Measurements from ENCODE around the gene SOCS2. TPM values are rescaled to one million over a fixed set of nuclear protein-coding genes. Genes with fewer than 3 reads are reported as not detected.

Gene SOCS2
- 10 to 100 TPM; 10.4 to 46.7 (median 26.5) TPM for total RNA-seq

GRCh38 chr12:93571925-93572711 lies at the start of gene SOCS2:
Gene SOCS2 (plus strand): TSS chr12:93572675. CDS start chr12:93572898, 223 bp downstream.
- H3K36me3 ChIP-seq = peaks cover 0 to 16% (median 14%) of the 10 kb centered on the region in 4 donors
- TF ChIP-seq EP300 (IDR thresholded peaks at IDR 0.05) (no peak), POLR2AphosphoS5 (IDR thresholded peaks at IDR 0.05) (no peak), POLR2A (IDR thresholded peaks at IDR 0.05; ENCODE audit: low read depth) (no peak), CTCF (IDR thresholded peaks at IDR 0.05) (no peak)
- WGBS = 3% methylated on average over 19 of the region's 59 CpGs

GRCh38 chr12:93524386-93525133 lies 47.9 kb upstream of the SOCS2 start:
- Histone ChIP-seq H3K36me3 (no peaks in the 10 kb centered on the region), H3K4me3 (no peak overlapping the region), H3K27ac (replicated peaks in 1 of 4) (no peak overlapping the region), H3K27me3 (peaks cover 0 to 3% (median 0%) of the 10 kb centered on the region in 4 donors), H3K4me1 (no peaks in the 10 kb centered on the region), H3K9me3 (no peaks in the 10 kb centered on the region)
- DNase-seq (ENCODE audit: extremely low spot score) = peak; percentile 14
- 81% methylated on average over 10 of the region's 10 CpGs for WGBS
- intact Hi-C loops (cut with DNase I) = no loop called here
- no peak for TF ChIP-seq CTCF (IDR thresholded peaks at IDR 0.05)
- no peak for TF ChIP-seq POLR2AphosphoS5 (IDR thresholded peaks at IDR 0.05)
- no peak for TF ChIP-seq EP300 (IDR thresholded peaks at IDR 0.05)

More at GRCh38 chr12:93571925-93572711, at the start of gene SOCS2:
- peak within 1 kb of the TSS; percentile 71 to 90 (median 78) for H3K4me3 ChIP-seq
- no peaks in the 10 kb centered on the region for H3K9me3 ChIP-seq
- H3K27ac ChIP-seq (replicated peaks in 1 of 4) = peak within 1 kb of the TSS; percentile 91 to 95 (median 92)
- H3K27me3 ChIP-seq = peaks cover 0 to 16% (median 0%) of the 10 kb centered on the region in 4 donors
- intact Hi-C loops (cut with DNase I) = loop anchor here (2.0 to 5.0 kb wide), 4 partner anchors 105 to 270 kb away; partner anchors contain the start of gene CRADD
- H3K4me1 ChIP-seq = peaks cover 3 to 54% (median 28%) of the 10 kb centered on the region in 4 donors
- no peak for DNase-seq (ENCODE audit: extremely low spot score)

- Histone ChIP-seq H3K27ac (replicated peaks in 1 of 4) (no peak overlapping the region), H3K27me3 (peaks cover 0 to 3% (median 0%) of the 10 kb centered on the region in 4 donors), H3K4me1 (no peaks in the 10 kb centered on the region), H3K4me3 (no peak overlapping the region), H3K9me3 (no peaks in the 10 kb centered on the region), H3K36me3 (no peaks in the 10 kb centered on the region)
- peak; percentile 12 for DNase-seq (ENCODE audit: extremely low spot score)
- intact Hi-C loops (cut with DNase I) = no loop called here
- TF ChIP-seq POLR2A (IDR thresholded peaks at IDR 0.05; ENCODE audit: low read depth) (no peak), CTCF (IDR thresholded peaks at IDR 0.05) (no peak), EP300 (IDR thresholded peaks at IDR 0.05) (no peak)
- 49% methylated on average over 4 of the region's 4 CpGs for WGBS
Measured at GRCh38 chr12:93526786-93527428, 45.6 kb upstream of the SOCS2 start.

- Histone ChIP-seq H3K4me3 (no peak overlapping the region), H3K36me3 (no peaks in the 10 kb centered on the region), H3K9me3 (no peaks in the 10 kb centered on the region), H3K27ac (replicated peaks in 1 of 4) (no peak overlapping the region), H3K4me1 (no peaks in the 10 kb centered on the region), H3K27me3 (no peaks in the 10 kb centered on the region)
- no peak for DNase-seq (ENCODE audit: extremely low spot score)
- 65% methylated on average over 5 of the region's 5 CpGs for WGBS
- intact Hi-C loops (cut with DNase I) = no loop called here
- no peak for TF ChIP-seq POLR2AphosphoS5 (IDR thresholded peaks at IDR 0.05)
- no peak for TF ChIP-seq CTCF (IDR thresholded peaks at IDR 0.05)
- no peak for TF ChIP-seq POLR2A (IDR thresholded peaks at IDR 0.05; ENCODE audit: low read depth)
- TF ChIP-seq EP300 (IDR thresholded peaks at IDR 0.05) = no peak
Measured at GRCh38 chr12:93530358-93530757, 42.1 kb upstream of the SOCS2 start.
